Hepatocyte (in vitro differentiated cells): Measurements from ENCODE around the gene CCDC157. TPM values are rescaled to one million over a fixed set of nuclear protein-coding genes. Genes with fewer than 3 reads are reported as not detected.

ENCODE experiments used
- DNase-seq: peaks from one replicate; pipeline ENCODE4 v3.0.0-alpha.2; 2016; ENCODE audit warnings: low spot score
- H2AFZ ChIP-seq: fragments of 200-600 bp; sonication (generic); 2 replicates; pipeline ENCODE4 v1.6.0; 2016; ENCODE audit warnings: antibody characterized with exemption, mild to moderate bottlenecking
- H3K27ac ChIP-seq: fragments of 200-600 bp; sonication (generic); 2 replicates; pipeline ENCODE4 v1.5.1; 2016; ENCODE audit warnings: mild to moderate bottlenecking
- H3K27me3 ChIP-seq: fragments of 200-600 bp; sonication (generic); 2 replicates; pipeline ENCODE4 v1.6.1; 2016
- H3K36me3 ChIP-seq: fragments of 200-600 bp; sonication (generic); replicated peaks from 2 replicates; pipeline ENCODE4 v1.5.1; 2016; ENCODE audit warnings: low read depth; ENCODE audit not compliant: insufficient read depth
- H3K4me1 ChIP-seq: fragments of 200-600 bp; sonication (generic); 2 replicates; pipeline ENCODE4 v1.5.1; 2016; ENCODE audit warnings: mild to moderate bottlenecking, moderate library complexity; ENCODE audit not compliant: insufficient read depth
- H3K4me2 ChIP-seq: fragments of 200-600 bp; sonication (generic); 2 replicates; pipeline ENCODE4 v1.6.0; 2016
- H3K4me3 ChIP-seq: fragments of 200-600 bp; sonication (generic); 2 replicates; pipeline ENCODE4 v1.5.1; 2016; ENCODE audit warnings: mild to moderate bottlenecking
- H3K79me2 ChIP-seq: fragments of 200-600 bp; sonication (generic); 2 replicates; pipeline ENCODE4 v1.6.0; 2017; ENCODE audit warnings: mild to moderate bottlenecking
- H3K9me2 ChIP-seq: fragments of 200-600 bp; sonication (generic); replicated peaks from 2 replicates; pipeline ENCODE4 v1.6.0; 2017; ENCODE audit warnings: mild to moderate bottlenecking; ENCODE audit not compliant: insufficient read depth
- H3K9me3 ChIP-seq: fragments of 200-600 bp; sonication (generic); 2 replicates; pipeline ENCODE4 v1.5.1; 2016; ENCODE audit warnings: low read depth, mild to moderate bottlenecking
- H4K20me1 ChIP-seq: fragments of 200-600 bp; sonication (generic); 2 replicates; pipeline ENCODE4 v1.6.0; 2016; ENCODE audit warnings: mild to moderate bottlenecking; ENCODE audit not compliant: insufficient read depth, poor library complexity, severe bottlenecking
- CTCF ChIP-seq: fragments of 200-600 bp; sonication (generic); IDR thresholded peaks from 2 replicates; pipeline ENCODE4 v1.5.1; 2016; ENCODE audit warnings: antibody characterized with exemption, mild to moderate bottlenecking; ENCODE audit not compliant: poor library complexity
- EZH2 ChIP-seq: fragments of 200-600 bp; sonication (generic); IDR thresholded peaks from 2 replicates; pipeline ENCODE4 v1.6.1; 2016; ENCODE audit warnings: antibody characterized with exemption, mild to moderate bottlenecking, borderline replicate concordance
- EZH2phosphoT487 ChIP-seq: fragments of 200-600 bp; sonication (generic); IDR thresholded peaks from one replicate; pipeline ENCODE4 v1.6.1; 2018; ENCODE audit warnings: antibody characterized with exemption, mild to moderate bottlenecking, low read depth, moderate library complexity; ENCODE audit not compliant: unreplicated experiment, severe bottlenecking
- WGBS: methylation state at CpG from one replicate; pipeline ENCODE4 v1.1.6; 2016; ENCODE audit warnings: low lambda C conversion rate; ENCODE audit errors: missing lambda C conversion rate; 5-methylcytosine and 5-hydroxymethylcytosine counted together
- polyA plus RNA-seq: library from polyadenylated mRNA; unstranded; fragments of >200 nt; fragmentation: Nextera tagmentation; extraction: Ambion mirVana; gene quantifications from 2 replicates; pipeline ENCODE4 v1.2.1, GENCODE V29; 2016
- total RNA-seq: library from RNA; depleted of rRNA; stranded (reverse); fragments of >200 nt; gene quantifications from 2 replicates; pipeline ENCODE4 v1.2.3, GENCODE V29; 2014

The CCDC157 gene
- total and polyA plus RNA-seq, 2 experiments from 2014 or later, result 4.1 to 5.4 TPM

DNA sequence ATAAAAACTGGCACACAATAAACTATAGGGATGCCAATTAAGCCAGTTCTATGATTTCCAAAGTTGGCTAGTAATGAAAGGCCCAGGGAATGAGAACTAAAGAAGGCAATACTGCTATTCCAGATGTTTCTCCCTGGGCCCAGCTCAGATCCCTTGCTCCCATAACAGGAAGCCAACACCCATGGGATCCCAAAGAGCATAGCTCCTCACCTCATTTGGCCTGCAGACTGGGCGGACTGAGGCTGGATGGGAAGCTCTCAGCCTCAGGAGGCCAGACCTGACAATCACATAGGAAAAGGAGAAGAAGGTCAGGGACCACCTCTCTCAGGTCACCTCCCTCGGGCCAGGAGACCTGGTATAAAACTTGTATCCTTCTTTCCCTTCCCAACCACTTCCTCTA is 35.3 kb upstream of the CCDC157 start:
- Histone ChIP-seq H3K9me3 (no peaks in the 10 kb centered on the region), H3K4me3 (no peak overlapping the region), H3K4me1 (peaks cover 24% of the 10 kb centered on the region), H3K27me3 (no peaks in the 10 kb centered on the region), H3K9me2 (no peaks in the 10 kb centered on the region), H3K36me3 (no peaks in the 10 kb centered on the region), H3K79me2 (peaks cover 95% of the 10 kb centered on the region), H3K4me2 (no peak overlapping the region), H3K27ac (no peak overlapping the region), H2AFZ (no peak overlapping the region), H4K20me1 (peaks cover 37% of the 10 kb centered on the region)
- DNase-seq, result no peak
- WGBS, result 92% methylated on average over 2 of the region's 2 CpGs
- no peak for TF ChIP-seq EZH2phosphoT487
- no peak for TF ChIP-seq EZH2
- TF ChIP-seq CTCF, result no peak

DNA sequence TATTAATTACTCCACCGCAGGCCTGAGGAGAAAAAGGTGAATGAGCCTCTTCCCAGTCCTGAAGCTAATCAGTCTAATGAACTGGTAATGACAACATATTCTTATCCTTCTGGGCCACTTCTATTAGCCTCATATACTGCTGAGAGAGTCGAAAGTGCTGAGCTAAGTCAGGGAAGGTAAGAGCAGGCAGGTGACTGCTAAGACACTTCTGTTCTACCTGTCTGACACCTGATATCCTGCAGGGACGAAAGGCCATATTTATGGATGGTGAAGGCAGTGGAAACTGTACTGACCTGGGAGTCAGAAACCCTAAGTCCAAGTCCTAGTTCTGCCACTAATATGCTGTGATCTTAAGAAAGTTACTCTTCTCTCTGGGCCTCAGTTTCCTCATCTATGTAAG is 33.6 kb upstream of the CCDC157 start:
- peaks cover 77% of the 10 kb centered on the region for H3K79me2 ChIP-seq

GRCh38 chr22:30324014-30324730 is 32.6 kb upstream of the CCDC157 start:
- TF ChIP-seq CTCF (no peak), EZH2 (no peak), EZH2phosphoT487 (no peak)
- Histone ChIP-seq H3K4me1 (peaks cover 27% of the 10 kb centered on the region), H3K79me2 (peaks cover 67% of the 10 kb centered on the region), H3K9me3 (no peaks in the 10 kb centered on the region), H3K27me3 (no peaks in the 10 kb centered on the region), H3K4me2 (peak overlapping the region; percentile 97), H3K36me3 (no peaks in the 10 kb centered on the region), H3K27ac (peak overlapping the region; percentile 94), H3K4me3 (no peak overlapping the region), H3K9me2 (no peaks in the 10 kb centered on the region), H4K20me1 (peaks cover 20% of the 10 kb centered on the region), H2AFZ (no peak overlapping the region)
- WGBS, result 80% methylated on average over 8 of the region's 8 CpGs
- no peak for DNase-seq

More for the DNA sequence above, 33.6 kb upstream of the CCDC157 start:
- Histone ChIP-seq H3K36me3 (no peaks in the 10 kb centered on the region), H3K9me2 (no peaks in the 10 kb centered on the region), H4K20me1 (peaks cover 24% of the 10 kb centered on the region), H2AFZ (no peak overlapping the region), H3K27ac (no peak overlapping the region), H3K9me3 (no peaks in the 10 kb centered on the region), H3K4me3 (no peak overlapping the region), H3K27me3 (no peaks in the 10 kb centered on the region), H3K4me2 (no peak overlapping the region), H3K4me1 (peaks cover 23% of the 10 kb centered on the region)
- 88% methylated on average over 3 of the region's 3 CpGs for WGBS
- TF ChIP-seq EZH2phosphoT487 (no peak), CTCF (no peak), EZH2 (no peak)
- DNase-seq, result no peak
